GM12872 (cell line): Measurements from ENCODE around the gene EPC1.

Experiments
- CTCF ChIP-seq: IDR thresholded peaks from 3 replicates; pipeline ENCODE4 v1.5.1; 2011; ENCODE audit warnings: low read depth, mild to moderate bottlenecking, low read length, moderate library complexity; ENCODE audit not compliant: insufficient read depth

Gene EPC1

GRCh38 chr10:32318476-32318896, 28.5 kb downstream of the EPC1 start:
- no peak for TF ChIP-seq CTCF

- no peak for TF ChIP-seq CTCF
Observed at GRCh38 chr10:32317795-32318357, 29.1 kb downstream of the EPC1 start.

GRCh38 chr10:32315424-32315823, 31.5 kb downstream of the EPC1 start:
- TF ChIP-seq CTCF, result no peak

GRCh38 chr10:32314588-32314987, 32.4 kb downstream of the EPC1 start:
- no peak for TF ChIP-seq CTCF

- no peak for TF ChIP-seq CTCF
Observed at GRCh38 chr10:32308027-32308603, 38.8 kb downstream of the EPC1 start.

GRCh38 chr10:32307609-32308008, 39.3 kb downstream of the EPC1 start:
- no peak for TF ChIP-seq CTCF

- no peak for TF ChIP-seq CTCF
Observed at GRCh38 chr10:32299354-32299980, 47.5 kb downstream of the EPC1 start.
